Spleen (tissue), 11 donors: ENCODE data around the gene PTGER1. TPM values are rescaled to one million over a fixed set of nuclear protein-coding genes. Genes with fewer than 3 reads are reported as not detected.

Experiments
- DNase-seq: peaks from one replicate; pipeline ENCODE4 v3.0.0-alpha.2; 2020
- H3K27ac ChIP-seq, 8 donors: fragments of 200-600 bp; sonication (generic) in 7 of 8; 1 replicate in 4 of 8; 2 replicates in 4 of 8; pipeline versions ENCODE4 v1.5.0 to v1.8.0; 2016 to 2021; ENCODE audit warnings: inconsistent platforms in 4 of 8, mild to moderate bottlenecking in 4 of 8, moderate library complexity in 1 of 8
- H3K27me3 ChIP-seq, 7 donors: fragments of 200-600 bp; sonication (generic) in 6 of 7; replicated peaks in 1 of 7; 1 replicate in 4 of 7; 2 replicates in 3 of 7; pipeline versions ENCODE4 v1.5.0 to v1.8.0; 2016 to 2021; ENCODE audit warnings: inconsistent platforms in 3 of 7, mild to moderate bottlenecking in 1 of 7
- H3K36me3 ChIP-seq, 6 donors: fragments of 200-600 bp; sonication (generic) in 5 of 6; 1 replicate in 4 of 6; 2 replicates in 2 of 6; pipeline versions ENCODE4 v1.5.0 to v1.8.0; 2016 to 2021; ENCODE audit warnings: inconsistent platforms in 2 of 6
- H3K4me1 ChIP-seq, 6 donors: fragments of 200-600 bp; sonication (generic) in 5 of 6; 1 replicate in 3 of 6; 2 replicates in 3 of 6; pipeline versions ENCODE4 v1.5.0 to v1.8.0; 2016 to 2021; ENCODE audit warnings: inconsistent platforms in 3 of 6
- H3K4me3 ChIP-seq, 8 donors: fragments of 200-600 bp; sonication (generic) in 7 of 8; 1 replicate in 4 of 8; 2 replicates in 4 of 8; pipeline versions ENCODE4 v1.5.0 to v1.8.0; 2016 to 2021; ENCODE audit warnings: inconsistent platforms in 4 of 8, mild to moderate bottlenecking in 4 of 8, moderate library complexity in 2 of 8
- H3K9me3 ChIP-seq, 8 donors: fragments of 200-600 bp; sonication (generic) in 7 of 8; 1 replicate in 4 of 8; 2 replicates in 4 of 8; pipeline versions ENCODE4 v1.5.0 to v1.8.0; 2016 to 2021; ENCODE audit warnings: inconsistent platforms in 4 of 8
- POLR2A ChIP-seq, 3 donors: fragments of 450-650 bp; IDR thresholded peaks; one replicate each; pipeline ENCODE4 v1.5.1; 2017; ENCODE audit warnings: antibody characterized with exemption in 3 of 3, mild to moderate bottlenecking in 1 of 3
- POLR2AphosphoS5 ChIP-seq, 3 donors: sonication (generic); formaldehyde crosslinking; IDR thresholded peaks; one replicate each; pipeline ENCODE4 v1.5.1; 2017; ENCODE audit warnings: antibody characterized with exemption in 3 of 3
- WGBS, 5 donors: extraction: QIAGEN DNeasy Blood & Tissue Kit in 3 of 5; methylation state at CpG; one replicate each; pipeline versions ENCODE4 v1.1.5 to v1.1.7; 2013 to 2018; 5-methylcytosine and 5-hydroxymethylcytosine counted together
- intact Hi-C: fragments of 100-400 bp; cut with DNase I; formaldehyde crosslinking; loops from one replicate; pipeline ENCODE4 v1.15.0; 2023; ENCODE audit warnings: low total_unique reads
- polyA plus RNA-seq, 3 donors: library from polyadenylated mRNA; stranded (reverse); fragments of 200-250 nt; gene quantifications; one replicate each; pipeline ENCODE4 v1.2.1, GENCODE V29; 2013
- total RNA-seq, 7 donors: library from RNA; depleted of rRNA in 3 of 7; stranded (reverse); fragments of >200 nt in 3 of 7; fragmentation: NEBNext Ultra II Directional in 4 of 7; extraction: Animal tissue kit (Norgen Biotek cat#: 25700) in 4 of 7; gene quantifications; one replicate each; pipeline versions ENCODE4 v1.1.0 to v1.2.1, GENCODE V29; 2016 to 2021
- TF ChIP-seq, protein P1 (sequence below), 11 experiments: fragments of 200-600 bp in 7 of 11; fragments of 450-650 bp in 4 of 11; sonication (generic) in 4 of 11; IDR thresholded peaks in 8 of 11; conservative IDR thresholded peaks in 3 of 11; 1 replicate in 7 of 11; 2 replicates in 4 of 11; pipeline versions ENCODE4 v1.4.0 to v1.8.0; 2016 to 2021; ENCODE audit warnings: antibody characterized with exemption in 11 of 11, inconsistent platforms in 4 of 11, mild to moderate bottlenecking in 1 of 11
- donor health status: healthy with polysubstance abuse.
- donor health status: DM: no; HTN: no; CAD: no; lungs with moderate emphysema.
- donor health status: DM: no; HTN: no; CAD: no.
- donor health status: Bipolar disorder and iron deficiency.
- donor health status: healthy.
- donor health status: DM: no; HTN: no; CAD: no.
- donor health status: DM: yes; HTN: yes; CAD: no.

The PTGER1 gene
- total and polyA plus RNA-seq, 10 donors: 1.8 to 26.8 (median 8.0) TPM

DNA sequence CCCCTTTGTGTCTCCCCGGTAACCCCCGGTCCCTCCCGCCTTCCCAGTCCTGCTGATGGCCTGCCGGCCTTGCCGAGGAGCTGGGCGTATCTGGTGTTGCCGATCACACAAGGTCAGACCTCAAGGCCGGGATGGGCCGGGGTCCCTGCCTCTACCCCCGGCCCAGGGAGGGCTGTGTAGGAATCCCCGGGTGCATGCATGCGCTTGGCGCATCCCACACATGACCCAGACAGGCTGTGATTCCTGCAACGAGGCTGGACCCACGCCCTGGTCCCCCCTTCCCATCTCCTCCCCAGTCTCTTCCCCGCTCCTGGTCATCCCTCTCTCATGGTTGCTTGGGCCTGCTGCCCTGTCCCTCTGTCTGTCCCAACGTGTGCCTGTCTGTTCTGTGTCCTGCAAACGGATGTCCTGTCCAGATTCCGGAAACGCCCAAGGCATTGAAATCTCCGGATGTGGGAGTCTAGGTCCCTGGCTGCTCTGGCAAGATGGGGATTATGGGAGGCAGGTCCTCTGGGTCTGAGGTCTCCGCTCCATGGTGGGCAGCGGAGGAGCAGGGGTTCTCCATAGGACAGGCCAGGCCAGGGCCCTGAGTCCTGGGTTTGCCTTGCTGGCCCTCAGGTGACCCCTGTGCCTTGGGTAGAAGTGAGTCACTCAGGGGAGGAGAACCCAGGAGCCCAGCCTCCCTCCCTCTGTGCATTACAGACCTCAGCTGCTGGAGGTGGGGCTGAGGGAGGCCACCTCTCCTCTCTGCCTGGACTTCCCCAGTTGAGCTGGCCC, 40.4 kb downstream of the PTGER1 start:
- Histone ChIP-seq H3K9me3 (no peaks in the 10 kb centered on the region), H3K27me3 (no peaks in the 10 kb centered on the region), H3K4me1 (peaks cover 45 to 80% (median 73%) of the 10 kb centered on the region in 6 donors), H3K36me3 (peaks cover 0 to 25% (median 0%) of the 10 kb centered on the region in 6 donors), H3K27ac (peak overlapping the region; percentile 85 to 95 (median 93)), H3K4me3 (peak overlapping the region; percentile 74 to 95 (median 82))
- DNase-seq: peak; percentile 86
- TF ChIP-seq, protein P1, sequence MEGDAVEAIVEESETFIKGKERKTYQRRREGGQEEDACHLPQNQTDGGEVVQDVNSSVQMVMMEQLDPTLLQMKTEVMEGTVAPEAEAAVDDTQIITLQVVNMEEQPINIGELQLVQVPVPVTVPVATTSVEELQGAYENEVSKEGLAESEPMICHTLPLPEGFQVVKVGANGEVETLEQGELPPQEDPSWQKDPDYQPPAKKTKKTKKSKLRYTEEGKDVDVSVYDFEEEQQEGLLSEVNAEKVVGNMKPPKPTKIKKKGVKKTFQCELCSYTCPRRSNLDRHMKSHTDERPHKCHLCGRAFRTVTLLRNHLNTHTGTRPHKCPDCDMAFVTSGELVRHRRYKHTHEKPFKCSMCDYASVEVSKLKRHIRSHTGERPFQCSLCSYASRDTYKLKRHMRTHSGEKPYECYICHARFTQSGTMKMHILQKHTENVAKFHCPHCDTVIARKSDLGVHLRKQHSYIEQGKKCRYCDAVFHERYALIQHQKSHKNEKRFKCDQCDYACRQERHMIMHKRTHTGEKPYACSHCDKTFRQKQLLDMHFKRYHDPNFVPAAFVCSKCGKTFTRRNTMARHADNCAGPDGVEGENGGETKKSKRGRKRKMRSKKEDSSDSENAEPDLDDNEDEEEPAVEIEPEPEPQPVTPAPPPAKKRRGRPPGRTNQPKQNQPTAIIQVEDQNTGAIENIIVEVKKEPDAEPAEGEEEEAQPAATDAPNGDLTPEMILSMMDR (IDR thresholded peaks at IDR 0.05 in 8 of 11, conservative IDR thresholded peaks at IDR 0.05 in 3 of 11): no peak
- TF ChIP-seq POLR2AphosphoS5 (IDR thresholded peaks at IDR 0.05) (peak; percentile 69 to 82 (median 77)), POLR2A (IDR thresholded peaks at IDR 0.05) (peak in 1 of 3 donors; percentile 42)
- intact Hi-C loops: no loop called here
- WGBS, 5 donors: 49 to 96% (median 62%) methylated on average over 12 to 23 of the region's 23 CpGs

DNA sequence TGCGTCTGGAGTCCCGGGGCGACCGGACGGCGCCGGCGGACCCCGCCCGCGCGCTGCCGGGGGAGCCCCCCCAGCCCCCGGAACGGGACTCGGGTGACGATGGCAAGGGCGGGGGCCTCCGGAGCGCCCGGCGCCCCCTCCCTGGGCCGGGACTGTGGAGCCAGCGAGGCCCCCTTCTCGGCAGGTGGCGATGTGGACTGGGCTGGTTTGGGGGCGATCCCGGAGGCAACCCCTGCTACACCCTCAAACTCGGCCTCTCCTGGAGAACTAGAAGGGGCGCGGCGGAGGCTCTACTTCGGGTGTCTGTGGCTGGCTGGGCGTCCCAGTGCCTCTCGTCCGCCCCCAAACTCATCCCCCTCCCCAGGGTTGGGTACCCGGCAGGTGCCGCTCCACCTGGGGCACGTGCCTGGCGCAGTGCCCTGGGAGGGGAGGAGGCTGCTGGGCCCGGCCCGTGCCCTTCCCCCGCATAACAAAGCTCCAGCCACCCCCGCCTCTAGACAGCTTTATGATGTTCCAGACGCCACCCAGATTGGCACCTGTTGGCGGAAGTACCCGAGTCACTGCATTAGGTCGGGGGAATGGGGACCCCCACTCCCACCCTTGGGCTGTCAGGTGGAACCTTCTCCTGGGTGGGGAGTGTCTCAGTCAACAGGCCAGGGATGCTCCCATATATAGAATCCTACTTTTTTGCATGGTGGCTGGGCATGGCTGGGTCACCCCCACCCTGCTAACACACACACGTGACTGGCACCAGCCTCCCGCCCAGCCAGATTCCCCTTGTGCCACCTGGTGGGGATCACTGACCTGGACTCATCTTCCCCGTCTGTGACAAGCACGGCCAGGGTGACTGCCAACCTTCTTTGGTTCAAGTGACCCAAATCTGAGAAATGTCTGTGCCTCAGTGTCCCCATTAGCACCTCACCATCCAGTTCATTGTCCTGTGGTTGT, 41.3 kb downstream of the PTGER1 start:
- H3K4me1 ChIP-seq: peaks cover 36 to 71% (median 64%) of the 10 kb centered on the region in 6 donors
- WGBS, 5 donors: 2 to 6% (median 3%) methylated on average over 14 to 52 of the region's 52 CpGs

DNA sequence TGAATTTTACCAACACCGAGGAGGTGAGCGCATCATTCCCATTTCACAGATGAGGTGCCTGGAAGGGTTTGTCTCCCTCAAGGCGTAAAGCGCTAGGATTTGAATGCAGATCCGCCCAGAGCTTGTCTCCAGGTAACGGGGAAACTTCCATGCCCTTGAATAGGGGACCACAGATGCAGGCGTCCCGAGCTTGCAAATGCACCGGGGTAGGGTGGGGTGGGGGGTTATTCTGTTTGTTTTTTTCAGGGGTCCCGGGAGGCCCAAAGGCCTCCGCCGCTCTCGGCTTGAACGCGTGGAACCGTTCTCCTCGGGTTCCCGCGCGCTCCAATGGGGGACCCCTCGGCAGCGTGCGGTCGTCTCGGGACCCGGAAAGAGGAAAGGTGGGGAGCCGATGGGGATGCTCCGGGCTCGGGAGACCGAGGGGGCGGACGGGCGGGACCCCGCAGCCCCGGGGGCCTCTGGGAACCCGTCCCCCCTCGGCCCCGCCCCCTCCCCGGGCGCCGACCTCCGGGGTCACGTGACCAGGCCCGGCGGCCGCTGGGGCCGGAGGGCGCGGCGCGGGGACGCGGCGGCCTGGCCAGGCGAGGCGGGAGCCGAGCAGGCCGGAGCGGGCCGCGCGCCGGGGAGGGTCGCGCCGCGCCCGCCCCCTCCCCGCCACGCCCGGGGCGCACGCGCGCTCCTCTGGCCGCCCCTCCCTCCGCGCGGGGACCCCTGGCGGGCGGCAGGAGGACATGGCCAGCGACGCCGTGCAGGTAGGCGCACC, 42.2 kb downstream of the PTGER1 start, which contains the start of gene PKN1:
PKN1 (plus strand) TSS at position 516 of the 763 bp plus-strand sequence; CDS start at position 732, 216 bp downstream.
- WGBS, 5 donors: 2 to 6% (median 4%) methylated on average over 23 to 85 of the region's 85 CpGs
- peak; percentile 31 to 58 (median 57) for TF ChIP-seq POLR2AphosphoS5 (IDR thresholded peaks at IDR 0.05)
- TF ChIP-seq, protein P1 (IDR thresholded peaks at IDR 0.05 in 8 of 11, conservative IDR thresholded peaks at IDR 0.05 in 3 of 11): peak in 1 of 11 experiments; percentile 23
- no peak for TF ChIP-seq POLR2A (IDR thresholded peaks at IDR 0.05)
- intact Hi-C loops: no loop called here
- Histone ChIP-seq H3K27ac (peak within 1 kb of the TSS; percentile 85 to 95 (median 93)), H3K4me3 (peak within 1 kb of the TSS; percentile 74 to 95 (median 82)), H3K9me3 (no peaks in the 10 kb centered on the region), H3K27me3 (no peaks in the 10 kb centered on the region), H3K36me3 (peaks cover 0 to 25% (median 0%) of the 10 kb centered on the region in 6 donors), H3K4me1 (peaks cover 28 to 63% (median 56%) of the 10 kb centered on the region in 6 donors)
- DNase-seq: peak; percentile 89

More for the DNA sequence above, 41.3 kb downstream of the PTGER1 start:
- Histone ChIP-seq H3K27ac (peak overlapping the region; percentile 85 to 95 (median 93)), H3K4me3 (peak overlapping the region; percentile 74 to 95 (median 82)), H3K27me3 (no peaks in the 10 kb centered on the region), H3K9me3 (no peaks in the 10 kb centered on the region), H3K36me3 (peaks cover 0 to 25% (median 0%) of the 10 kb centered on the region in 6 donors)
- intact Hi-C loops: no loop called here
- TF ChIP-seq POLR2A (IDR thresholded peaks at IDR 0.05) (no peak), POLR2AphosphoS5 (IDR thresholded peaks at IDR 0.05) (peak in 2 of 3 donors; percentile 18 to 56)
- TF ChIP-seq, protein P1 (IDR thresholded peaks at IDR 0.05 in 8 of 11, conservative IDR thresholded peaks at IDR 0.05 in 3 of 11): peak in 2 of 11 experiments; percentile 12 to 16
- DNase-seq: peak; percentile 86
